Activated CD4-positive, alpha-beta T cell treated with anti-CD3 and anti-CD28 coated beads, Interleukin-2, amount 10 ng/mL, durations not matched to agents 24 days and 14 days (primary cell): Measurements from ENCODE around the gene TNNT2. TPM values are rescaled to one million over a fixed set of nuclear protein-coding genes. Genes with fewer than 3 reads are reported as not detected.
A peak's percentile ranks its signal among the peaks of the same experiment; 100 is the strongest.

Source experiments
- DNase-seq: peaks from one replicate; pipeline ENCODE4 v3.0.0; 2022
- H3K27ac Mint-ChIP-seq: one replicate; pipeline ENCODE4 v1.8.0; 2022; ENCODE audit warnings: mild to moderate bottlenecking, mixed read lengths
- H3K27me3 Mint-ChIP-seq: one replicate; pipeline ENCODE4 v1.8.0; 2022; ENCODE audit warnings: mixed read lengths
- H3K36me3 Mint-ChIP-seq: one replicate; pipeline ENCODE4 v1.8.0; 2022; ENCODE audit warnings: low read depth, mild to moderate bottlenecking, mixed read lengths
- H3K4me1 Mint-ChIP-seq: one replicate; pipeline ENCODE4 v1.8.0; 2021; ENCODE audit warnings: mixed read lengths
- H3K4me3 Mint-ChIP-seq: one replicate; pipeline ENCODE4 v1.8.0; 2022; ENCODE audit warnings: mild to moderate bottlenecking, moderate library complexity, mixed read lengths
- H3K9me3 Mint-ChIP-seq: one replicate; pipeline ENCODE4 v1.8.0; 2021; ENCODE audit warnings: mixed read lengths
- intact Hi-C: fragments of 100-400 bp; cut with micrococcal nuclease; formaldehyde crosslinking; loops from one replicate; pipeline ENCODE4 v1.15.1; 2023
- total RNA-seq: library from RNA; stranded (reverse); gene quantifications from 2 replicates; pipeline ENCODE4 v1.2.3, GENCODE V29; 2022

The TNNT2 gene
- total RNA-seq, 1 donor from 2014 or later, result not detected

DNA sequence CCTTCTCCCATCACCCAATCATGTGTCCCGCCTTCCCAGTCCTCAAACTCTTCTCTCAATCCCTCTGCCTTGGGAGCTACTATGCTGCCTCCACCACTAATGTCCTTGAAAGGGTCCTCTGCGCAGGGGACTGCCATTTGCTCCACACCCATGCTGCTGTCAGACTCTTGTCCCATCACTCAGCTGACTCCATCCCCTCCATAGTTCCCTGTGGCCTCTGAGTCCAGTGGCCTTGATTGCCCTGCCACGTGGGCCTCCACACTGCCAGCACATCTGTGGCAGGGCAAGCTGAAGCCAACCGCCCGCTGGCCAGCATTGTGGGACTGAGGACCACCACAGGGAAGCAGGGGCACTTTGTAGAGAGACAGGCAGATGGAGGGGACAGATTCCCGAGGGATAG lies 1.3 kb upstream of the TNNT2 start:
- H3K27ac Mint-ChIP-seq, result no peak overlapping the region
- intact Hi-C loops, result no loop called here
- H3K9me3 Mint-ChIP-seq, result no peaks in the 10 kb centered on the region
- no peak overlapping the region for H3K4me3 Mint-ChIP-seq
- H3K36me3 Mint-ChIP-seq, result no peaks in the 10 kb centered on the region
- H3K27me3 Mint-ChIP-seq, result peaks cover 4% of the 10 kb centered on the region
- no peak for DNase-seq
- no peaks in the 10 kb centered on the region for H3K4me1 Mint-ChIP-seq

DNA sequence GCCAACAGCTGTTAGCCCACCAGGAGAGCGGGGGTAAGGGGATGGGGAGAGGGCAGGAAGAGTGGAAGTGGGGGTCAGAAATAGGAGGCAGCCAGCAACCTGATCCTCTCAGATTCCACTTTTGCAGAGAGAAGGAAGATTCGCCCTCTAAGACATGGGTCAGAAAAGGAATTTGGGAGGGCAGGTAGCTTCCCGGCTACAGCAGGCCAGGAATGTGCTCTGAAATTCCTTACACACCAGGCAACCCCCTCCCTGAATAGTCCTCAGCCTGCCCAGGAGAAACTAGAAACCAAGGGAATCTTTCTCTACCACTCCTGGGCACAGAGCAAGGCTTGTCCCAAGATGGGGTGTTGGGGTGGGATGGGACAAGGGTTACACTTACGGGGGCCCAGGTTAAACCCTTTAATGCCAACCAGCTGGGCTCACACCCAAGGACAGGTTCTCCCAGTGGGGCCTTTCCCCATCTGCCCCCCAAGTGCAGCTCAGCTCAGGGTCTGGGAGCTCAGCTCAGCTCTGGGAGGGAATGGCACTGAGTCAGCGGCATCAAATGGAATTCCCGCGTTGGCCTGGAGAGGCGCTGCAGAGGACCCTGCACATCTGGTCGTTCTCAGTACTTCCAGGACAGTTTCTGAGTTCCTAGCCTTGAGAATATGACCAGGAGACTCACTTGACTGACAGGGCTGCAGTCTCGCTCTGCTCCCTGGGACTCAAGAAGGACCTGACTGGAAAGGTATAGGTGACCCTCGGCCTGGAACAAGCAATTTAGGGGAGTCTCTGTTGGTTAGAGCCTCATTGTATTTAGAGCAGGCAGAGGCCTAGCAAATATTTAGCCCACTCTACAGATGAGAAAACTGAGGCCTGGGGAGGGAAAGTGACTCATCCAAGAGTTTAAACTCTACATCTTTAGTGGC lies 761 bp downstream of the TNNT2 start:
- Mint-ChIP-seq H3K9me3 (no peaks in the 10 kb centered on the region), H3K27me3 (peaks cover 7% of the 10 kb centered on the region), H3K4me1 (no peaks in the 10 kb centered on the region), H3K4me3 (no peak overlapping the region), H3K27ac (no peak overlapping the region), H3K36me3 (no peaks in the 10 kb centered on the region)
- DNase-seq, result peak; percentile 57
- intact Hi-C loops, result no loop called here

DNA sequence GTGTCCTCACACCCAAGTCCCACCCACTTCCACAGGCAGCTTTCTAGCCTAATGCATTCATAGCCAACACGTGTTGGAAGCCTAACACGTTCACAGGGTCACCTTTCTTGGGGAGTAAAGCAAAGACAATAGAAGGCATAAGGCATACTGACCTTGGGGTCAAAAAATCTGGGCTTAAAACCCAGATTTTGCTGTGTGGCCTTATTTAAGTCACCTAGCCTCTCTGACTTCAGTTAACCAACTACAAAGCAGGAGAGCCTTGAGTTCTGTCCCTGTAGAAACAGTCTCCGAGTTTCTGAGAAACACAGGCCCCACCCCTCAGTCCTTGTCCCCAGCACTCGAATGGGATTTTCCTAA lies 1.4 kb downstream of the TNNT2 start:
- DNase-seq, result no peak
- H3K36me3 Mint-ChIP-seq, result no peaks in the 10 kb centered on the region
- H3K4me1 Mint-ChIP-seq, result no peaks in the 10 kb centered on the region
- no peak overlapping the region for H3K27ac Mint-ChIP-seq
- no peaks in the 10 kb centered on the region for H3K9me3 Mint-ChIP-seq
- intact Hi-C loops, result no loop called here
- peaks cover 7% of the 10 kb centered on the region for H3K27me3 Mint-ChIP-seq
- H3K4me3 Mint-ChIP-seq, result no peak overlapping the region

DNA sequence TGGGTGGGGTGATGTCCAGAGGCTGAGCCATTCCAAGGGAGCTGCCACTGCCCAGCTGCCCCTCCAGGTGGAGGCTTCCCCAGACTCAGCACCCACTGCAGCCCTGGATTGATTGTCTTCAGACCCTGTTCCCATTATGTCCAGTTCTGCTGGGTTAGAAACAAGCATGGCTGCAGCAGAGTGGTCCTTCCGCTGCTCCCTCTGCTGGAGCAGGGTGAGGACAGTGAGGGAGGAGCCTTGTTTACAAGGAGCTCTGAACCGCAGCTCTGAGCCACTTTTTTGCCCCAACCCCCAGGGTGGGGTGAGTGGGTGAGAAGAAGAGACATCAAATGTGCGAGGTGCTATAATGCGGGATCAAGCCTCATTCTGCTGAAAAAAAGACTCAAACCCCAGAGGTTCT lies 2.3 kb downstream of the TNNT2 start:
- Mint-ChIP-seq H3K4me1 (no peaks in the 10 kb centered on the region), H3K27ac (no peak overlapping the region), H3K27me3 (peaks cover 7% of the 10 kb centered on the region), H3K36me3 (no peaks in the 10 kb centered on the region), H3K9me3 (no peaks in the 10 kb centered on the region), H3K4me3 (no peak overlapping the region)
- DNase-seq, result no peak
- intact Hi-C loops, result no loop called here

DNA sequence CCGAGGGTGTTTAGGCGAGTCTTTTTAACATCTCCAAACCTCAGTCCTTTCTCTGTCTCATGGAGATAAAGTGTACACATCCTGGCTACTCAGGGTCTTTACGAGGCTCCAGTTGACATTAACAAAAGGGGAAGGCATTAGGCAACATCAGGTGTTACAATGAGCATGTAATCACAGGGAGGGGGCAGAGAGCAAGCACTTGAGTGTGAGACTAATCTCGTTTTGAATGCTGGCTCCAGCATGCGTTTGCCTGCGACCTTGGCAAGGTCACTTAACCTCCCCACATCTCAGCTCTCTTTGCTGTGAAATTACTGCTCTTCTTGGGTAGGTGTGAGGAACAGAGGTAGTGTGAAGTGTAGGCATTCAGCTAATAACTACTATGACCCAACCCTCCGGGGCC lies 3.1 kb downstream of the TNNT2 start:
- H3K9me3 Mint-ChIP-seq, result no peaks in the 10 kb centered on the region
- no peak overlapping the region for H3K27ac Mint-ChIP-seq
- no peaks in the 10 kb centered on the region for H3K36me3 Mint-ChIP-seq
- H3K27me3 Mint-ChIP-seq, result peaks cover 7% of the 10 kb centered on the region
- no peak overlapping the region for H3K4me3 Mint-ChIP-seq
- no peaks in the 10 kb centered on the region for H3K4me1 Mint-ChIP-seq
- intact Hi-C loops, result no loop called here
- DNase-seq, result no peak

DNA sequence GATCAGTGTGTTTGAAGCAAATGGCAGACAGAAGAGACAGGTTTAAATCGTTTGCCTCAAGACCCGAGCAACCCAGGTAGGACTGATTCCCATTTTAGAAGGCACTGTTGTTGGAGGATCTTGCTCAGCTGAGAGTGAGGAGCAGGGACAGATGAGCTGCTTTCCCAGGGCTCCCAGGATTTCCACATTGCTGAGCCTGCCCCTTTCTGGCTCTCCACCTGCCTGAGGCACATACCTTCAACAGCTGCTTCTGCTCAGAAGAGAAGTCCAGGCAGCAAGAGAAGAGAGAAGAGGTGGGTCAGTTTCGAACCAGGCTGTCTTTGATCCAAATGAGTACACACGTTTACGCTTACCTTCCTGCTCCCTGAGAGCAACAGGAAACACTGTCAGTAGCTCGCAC lies 5.7 kb downstream of the TNNT2 start:
- no peak overlapping the region for H3K4me3 Mint-ChIP-seq

DNA sequence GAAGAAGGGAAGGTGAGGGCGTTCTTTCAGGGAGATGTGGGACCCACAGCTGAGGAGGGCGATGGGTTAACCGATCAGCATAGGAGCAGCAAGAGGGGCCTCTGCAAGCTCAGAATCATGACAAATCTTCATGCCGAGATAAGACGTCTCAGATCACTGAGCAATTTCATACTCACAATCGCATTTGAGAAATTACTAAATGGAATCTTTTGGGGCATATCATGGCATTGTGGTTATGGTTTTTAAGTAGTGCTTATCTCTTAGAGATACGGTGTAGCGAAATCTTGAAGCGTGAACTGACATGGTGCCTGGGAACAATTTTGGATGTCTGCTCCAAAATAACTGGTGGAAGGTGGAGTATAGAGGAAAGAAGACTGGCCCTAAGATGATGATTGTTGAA lies 6.2 kb downstream of the TNNT2 start:
- no peak overlapping the region for H3K27ac Mint-ChIP-seq
- H3K9me3 Mint-ChIP-seq, result no peaks in the 10 kb centered on the region
- H3K27me3 Mint-ChIP-seq, result peaks cover 6% of the 10 kb centered on the region
- no peak for DNase-seq
- H3K4me1 Mint-ChIP-seq, result no peaks in the 10 kb centered on the region
- no peak overlapping the region for H3K4me3 Mint-ChIP-seq
- H3K36me3 Mint-ChIP-seq, result no peaks in the 10 kb centered on the region
- intact Hi-C loops, result no loop called here

More for the DNA sequence above, 5.7 kb downstream of the TNNT2 start:
- Mint-ChIP-seq H3K4me1 (no peaks in the 10 kb centered on the region), H3K27ac (no peak overlapping the region), H3K36me3 (no peaks in the 10 kb centered on the region), H3K9me3 (no peaks in the 10 kb centered on the region), H3K27me3 (peaks cover 7% of the 10 kb centered on the region)
- intact Hi-C loops, result no loop called here
- no peak for DNase-seq

DNA sequence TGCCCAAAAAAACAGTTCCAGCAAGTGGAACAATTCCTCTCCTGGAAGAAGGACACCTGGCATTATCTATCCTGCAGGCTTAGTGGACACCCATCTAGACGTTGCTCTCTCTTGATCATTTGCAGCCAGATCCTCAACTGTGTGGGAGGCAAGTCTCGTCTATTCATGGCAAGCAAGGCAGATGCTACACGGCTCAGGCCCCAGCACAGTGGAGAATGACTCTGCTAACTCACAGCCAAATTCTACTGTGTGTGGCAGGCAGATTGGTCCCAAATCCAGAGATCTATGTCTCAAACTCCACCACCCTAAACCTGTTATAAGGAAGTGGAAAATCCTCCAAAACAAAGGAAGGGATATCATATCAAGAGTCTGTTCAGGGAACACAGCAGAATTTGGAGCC lies 7.0 kb downstream of the TNNT2 start:
- Mint-ChIP-seq H3K27me3 (peaks cover 5% of the 10 kb centered on the region), H3K4me1 (no peaks in the 10 kb centered on the region), H3K27ac (no peak overlapping the region), H3K36me3 (no peaks in the 10 kb centered on the region), H3K9me3 (no peaks in the 10 kb centered on the region), H3K4me3 (no peak overlapping the region)
- no peak for DNase-seq
- intact Hi-C loops, result no loop called here

DNA sequence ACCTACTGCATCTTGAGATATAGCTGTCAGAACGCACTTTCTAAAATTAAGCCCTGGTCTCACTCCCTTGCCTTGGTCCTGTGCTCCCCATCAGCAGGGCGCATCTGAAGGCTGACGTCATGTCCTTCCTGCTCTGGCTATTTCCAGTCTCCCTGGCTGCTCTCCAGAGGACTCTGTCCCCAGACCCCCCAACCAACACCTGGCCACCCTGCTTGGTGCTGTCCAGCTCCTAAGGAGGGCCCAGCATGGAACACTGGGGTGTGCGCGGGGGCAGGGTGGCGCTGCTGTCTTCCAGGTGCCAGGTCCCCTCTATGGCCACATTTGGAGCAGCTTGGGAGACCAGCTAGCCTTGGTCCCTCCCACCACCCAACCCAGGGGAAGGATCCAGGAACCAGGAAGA lies 8.3 kb downstream of the TNNT2 start:
- H3K27me3 Mint-ChIP-seq, result peaks cover 4% of the 10 kb centered on the region
- DNase-seq, result no peak
- no peaks in the 10 kb centered on the region for H3K4me1 Mint-ChIP-seq
- no peak overlapping the region for H3K27ac Mint-ChIP-seq
- no peaks in the 10 kb centered on the region for H3K36me3 Mint-ChIP-seq
- H3K9me3 Mint-ChIP-seq, result no peaks in the 10 kb centered on the region
- intact Hi-C loops, result no loop called here
- H3K4me3 Mint-ChIP-seq, result no peak overlapping the region

DNA sequence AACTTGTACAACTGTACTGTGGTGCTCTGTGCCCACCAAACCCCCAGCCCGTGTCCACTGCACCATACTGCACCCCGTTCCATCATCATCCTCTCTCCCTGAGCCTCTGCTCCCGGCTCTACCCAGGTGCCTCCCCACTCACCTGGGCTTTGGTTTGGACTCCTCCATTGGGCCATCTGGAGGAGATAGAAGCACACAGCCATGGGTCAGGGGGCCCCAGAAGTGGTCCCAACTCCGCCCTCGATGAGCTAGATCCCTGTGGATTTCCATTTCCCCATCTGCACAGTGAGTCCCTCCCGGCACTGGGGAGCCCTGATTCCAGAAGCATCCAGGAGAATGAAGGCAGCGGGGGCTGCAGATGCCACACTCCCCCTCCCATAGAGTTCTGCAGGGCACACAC lies 10.8 kb downstream of the TNNT2 start:
- H3K27ac Mint-ChIP-seq, result no peak overlapping the region
- H3K4me3 Mint-ChIP-seq, result no peak overlapping the region
- no peaks in the 10 kb centered on the region for H3K9me3 Mint-ChIP-seq
- no peak for DNase-seq
- no peaks in the 10 kb centered on the region for H3K4me1 Mint-ChIP-seq
- H3K27me3 Mint-ChIP-seq, result no peaks in the 10 kb centered on the region
- intact Hi-C loops, result no loop called here
- no peaks in the 10 kb centered on the region for H3K36me3 Mint-ChIP-seq

DNA sequence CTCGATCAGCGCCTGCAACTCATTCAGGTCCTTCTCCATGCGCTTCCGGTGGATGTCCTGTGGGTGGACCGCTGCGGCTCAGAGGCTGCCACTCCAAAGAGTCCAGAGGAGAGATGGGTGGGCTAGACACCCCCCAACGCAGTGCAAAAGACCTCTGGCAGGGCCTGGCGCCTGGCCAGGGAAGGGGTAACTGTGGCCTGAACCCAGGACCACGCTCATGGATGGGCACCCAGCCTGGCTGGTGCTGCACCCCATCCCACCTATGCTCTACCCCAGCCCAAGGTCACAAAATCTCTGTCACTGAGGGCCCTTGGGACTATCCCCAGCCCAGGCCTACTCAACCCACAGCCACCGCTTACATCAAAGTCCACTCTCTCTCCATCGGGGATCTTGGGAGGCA lies 12.2 kb downstream of the TNNT2 start:
- Mint-ChIP-seq H3K27ac (no peak overlapping the region), H3K9me3 (no peaks in the 10 kb centered on the region), H3K4me1 (no peaks in the 10 kb centered on the region), H3K4me3 (no peak overlapping the region), H3K27me3 (no peaks in the 10 kb centered on the region), H3K36me3 (no peaks in the 10 kb centered on the region)
- no peak for DNase-seq
- intact Hi-C loops, result no loop called here

DNA sequence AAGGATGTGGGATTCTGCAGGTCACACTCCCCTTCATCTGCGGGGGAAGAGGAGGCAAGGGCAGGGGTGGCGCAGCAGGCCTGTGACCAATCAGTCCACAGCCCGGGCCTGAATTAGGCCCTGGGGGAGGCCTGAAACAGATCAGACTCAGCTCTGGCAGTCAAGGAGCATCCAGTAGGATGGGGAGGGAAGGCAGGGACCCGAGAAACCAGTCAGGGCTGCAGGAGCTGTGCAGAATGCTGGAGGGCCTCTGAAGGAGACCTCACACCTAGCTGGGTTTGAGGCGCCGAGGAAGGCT lies 12.7 kb downstream of the TNNT2 start:
- intact Hi-C loops, result no loop called here
- Mint-ChIP-seq H3K27ac (no peak overlapping the region), H3K36me3 (no peaks in the 10 kb centered on the region), H3K4me3 (no peak overlapping the region), H3K4me1 (no peaks in the 10 kb centered on the region), H3K27me3 (no peaks in the 10 kb centered on the region), H3K9me3 (no peaks in the 10 kb centered on the region)
- DNase-seq, result no peak

DNA sequence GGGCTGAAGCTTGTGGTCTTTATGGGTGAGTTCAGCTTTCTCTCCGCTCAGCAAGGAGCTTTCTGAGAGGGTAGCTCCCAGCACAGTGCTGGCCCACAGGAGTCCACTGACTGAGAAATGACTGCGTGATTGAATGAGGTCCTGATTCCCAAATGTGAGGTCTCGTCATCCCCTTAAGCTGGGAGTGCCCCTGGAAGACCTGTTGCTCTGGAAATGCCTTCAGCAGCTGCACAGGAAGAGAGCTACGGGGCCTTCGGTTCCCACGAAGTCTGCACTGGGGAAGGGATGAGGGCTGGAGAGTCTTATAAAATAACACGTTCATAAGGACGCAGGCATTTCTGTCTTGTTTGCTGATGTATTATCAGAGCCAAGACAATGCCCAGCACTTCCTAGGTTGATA lies 14.0 kb downstream of the TNNT2 start:
- DNase-seq, result no peak
- Mint-ChIP-seq H3K4me3 (no peak overlapping the region), H3K9me3 (no peaks in the 10 kb centered on the region), H3K36me3 (no peaks in the 10 kb centered on the region), H3K27me3 (no peaks in the 10 kb centered on the region), H3K4me1 (no peaks in the 10 kb centered on the region), H3K27ac (no peak overlapping the region)
- intact Hi-C loops, result no loop called here

DNA sequence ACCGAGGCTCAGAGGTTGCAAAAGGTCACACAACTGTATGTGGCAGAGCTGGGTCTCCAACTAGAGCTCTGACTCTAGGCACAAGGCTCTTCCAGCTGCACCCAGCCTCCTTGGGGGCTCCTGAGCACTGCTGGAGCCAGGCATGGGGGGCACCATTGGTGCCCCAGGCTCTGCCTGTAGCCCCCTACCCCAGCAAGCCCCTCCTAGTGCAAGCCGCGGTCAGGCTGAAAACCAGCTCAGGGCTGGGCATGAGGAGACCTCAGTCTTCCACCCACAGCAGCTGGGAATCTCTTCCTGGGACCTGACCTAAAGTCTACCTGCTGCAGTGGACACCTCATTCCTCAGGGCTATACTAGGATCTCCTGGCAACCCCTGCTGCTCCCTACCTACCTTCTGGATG lies 14.6 kb downstream of the TNNT2 start:
- no peaks in the 10 kb centered on the region for H3K36me3 Mint-ChIP-seq
- H3K27me3 Mint-ChIP-seq, result no peaks in the 10 kb centered on the region
- no peak overlapping the region for H3K27ac Mint-ChIP-seq
- H3K4me3 Mint-ChIP-seq, result no peak overlapping the region
- H3K4me1 Mint-ChIP-seq, result no peaks in the 10 kb centered on the region
- intact Hi-C loops, result no loop called here
- no peak for DNase-seq
- H3K9me3 Mint-ChIP-seq, result no peaks in the 10 kb centered on the region
